Activated gamma-delta T cell (primary cell): Measurements from ENCODE around the gene GINS2.

ENCODE experiments used
- DNase-seq: peaks from one replicate; lab custom pipeline; 2025; lab: John Stamatoyannopoulos, UW

GINS2 gene

DNA sequence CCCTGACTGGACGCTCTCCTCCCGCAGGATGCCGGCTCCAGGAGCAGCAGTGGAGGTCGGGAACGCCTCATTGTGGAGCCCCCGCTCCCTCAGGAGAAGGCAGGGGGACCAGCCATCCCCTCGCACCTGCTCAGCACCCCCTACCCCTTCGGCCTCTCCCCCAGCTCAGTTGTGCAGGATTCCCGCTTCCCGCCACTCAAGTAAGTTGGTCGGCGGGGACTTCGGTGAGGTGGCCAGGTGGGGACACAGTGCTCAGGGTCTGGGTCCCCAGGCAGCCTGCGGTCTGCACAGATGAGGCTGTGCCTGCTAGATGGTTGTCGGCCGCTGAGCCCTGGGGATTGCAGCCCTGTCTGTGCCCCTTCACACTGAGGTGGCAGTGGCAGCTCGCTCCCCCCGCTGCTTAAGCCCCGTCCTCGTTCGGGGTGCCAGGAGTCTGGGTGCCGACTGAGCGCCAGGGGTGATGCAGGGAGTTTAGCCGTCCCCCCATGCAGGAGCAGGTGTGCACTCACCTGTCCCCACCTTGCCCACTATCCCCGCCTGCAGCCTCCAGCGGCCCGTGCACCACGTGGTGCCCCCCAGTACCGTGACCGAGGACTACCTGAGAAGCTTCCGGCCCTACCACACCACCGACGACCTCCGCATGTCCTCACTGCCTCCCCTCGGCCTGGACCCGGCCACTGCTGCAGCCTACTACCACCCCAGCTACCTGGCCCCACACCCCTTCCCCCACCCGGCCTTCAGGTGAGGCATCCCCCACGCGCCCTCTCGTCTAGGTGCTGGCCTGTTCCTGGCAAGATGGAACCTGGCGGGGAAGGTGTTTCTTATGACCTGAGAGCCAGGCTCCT, 34.3 kb downstream of the GINS2 start:
- no peak for DNase-seq

DNA sequence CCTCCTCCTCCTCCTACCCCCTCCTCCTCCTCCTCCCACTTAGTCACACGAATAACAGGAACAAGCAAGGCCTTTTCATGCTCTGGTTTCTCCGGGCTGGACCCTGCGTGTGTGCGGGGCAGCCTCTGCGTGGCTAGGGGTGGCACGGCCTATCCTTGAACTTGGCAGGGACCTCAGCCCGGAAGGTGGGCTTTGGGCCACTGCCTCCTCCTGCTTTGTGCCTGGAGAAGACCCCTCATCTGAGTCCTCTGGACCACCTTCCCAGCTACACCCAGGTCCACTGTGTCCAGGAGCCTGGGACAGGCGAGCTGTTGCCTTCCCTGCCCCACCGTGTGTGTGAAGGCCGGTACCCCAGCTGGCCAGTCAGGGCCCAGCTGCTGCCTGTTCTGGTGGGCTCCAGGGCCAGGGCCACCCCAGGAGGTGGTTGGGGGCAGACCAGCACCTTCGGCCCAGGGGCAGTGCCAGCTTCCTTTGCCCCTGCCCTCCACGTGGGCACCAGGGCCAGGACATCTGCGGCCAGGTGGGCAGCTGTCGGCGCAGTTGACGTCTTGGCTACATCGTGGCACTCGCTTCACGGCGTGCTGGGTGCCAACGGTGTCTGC, 35.4 kb downstream of the GINS2 start:
- DNase-seq: no peak

DNA sequence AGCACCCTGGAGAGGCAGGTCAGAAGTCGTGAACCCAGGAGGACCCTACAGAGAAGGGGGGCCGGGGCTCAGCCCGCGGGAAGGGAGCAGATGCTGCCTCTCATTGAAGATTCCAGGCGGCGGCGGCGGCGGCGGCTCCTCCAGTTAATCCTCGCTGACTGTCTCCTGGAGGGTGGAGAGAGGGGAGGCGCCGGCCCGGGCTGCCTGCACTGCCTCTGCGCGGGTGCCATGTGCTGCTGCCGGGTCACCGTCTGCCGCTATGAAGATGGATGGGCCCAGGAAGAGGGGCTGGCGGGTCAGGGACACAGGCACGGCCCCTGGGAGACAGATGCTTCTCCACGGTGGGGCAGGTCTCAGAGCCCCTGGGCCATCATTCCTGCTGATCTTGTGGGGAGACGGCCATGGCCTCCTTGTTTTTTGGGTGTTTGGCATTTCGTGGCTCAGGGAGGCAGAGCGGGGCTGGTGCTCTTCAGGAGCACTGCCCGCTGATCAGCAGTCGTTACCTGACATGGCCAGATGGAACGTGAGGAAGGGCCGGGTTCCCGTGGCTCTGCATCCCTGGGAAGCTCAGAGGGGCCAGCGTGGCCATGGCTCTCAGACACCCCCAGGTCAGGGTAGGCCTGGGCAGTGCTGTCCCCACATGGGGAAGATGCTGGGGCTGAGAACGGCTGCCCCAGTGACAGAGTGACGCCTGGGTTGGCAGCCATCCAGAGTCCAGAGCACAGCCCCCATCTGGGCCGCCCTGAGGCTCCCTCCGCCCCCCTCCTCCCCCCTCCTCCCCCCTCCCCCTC, 36.1 kb downstream of the GINS2 start:
- DNase-seq: no peak

DNA sequence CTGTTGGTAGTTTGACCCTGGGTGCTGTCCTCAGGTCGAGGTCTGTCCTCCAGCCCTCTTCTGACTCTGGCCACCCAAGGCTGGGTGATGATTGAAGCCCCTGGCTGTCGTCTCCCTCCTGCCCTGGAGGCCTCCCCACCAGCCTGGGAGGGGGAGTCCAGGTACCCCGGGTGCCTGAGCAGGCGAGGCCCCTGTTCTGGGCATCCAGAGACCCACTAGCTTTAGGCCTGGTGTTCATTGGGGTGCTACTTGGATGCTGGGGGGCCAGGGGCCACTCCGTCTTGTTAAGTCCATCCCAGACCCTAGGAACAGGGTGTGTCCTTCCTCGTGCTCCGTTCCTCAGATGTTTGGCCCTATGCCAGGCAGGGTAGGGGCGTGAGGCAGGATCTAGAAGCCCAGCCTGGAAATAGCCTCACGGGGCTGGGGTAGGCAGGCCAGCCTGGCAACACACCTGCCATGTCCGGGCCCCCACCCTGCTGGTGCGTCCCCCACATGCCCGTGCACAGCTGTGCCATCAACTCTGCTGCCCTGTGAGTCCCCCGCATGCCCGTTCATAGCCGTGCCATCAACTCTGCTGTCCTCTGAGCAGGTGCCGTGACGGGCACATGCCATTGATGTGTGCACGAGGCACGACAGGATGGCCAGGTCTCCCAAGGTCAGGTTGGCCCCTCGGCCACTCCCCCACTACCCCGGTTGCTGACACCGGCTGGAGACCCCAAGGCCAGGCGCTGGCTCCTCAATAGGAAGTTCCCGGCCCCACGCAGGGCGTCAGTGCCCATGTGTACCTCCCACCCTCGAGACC, 36.9 kb downstream of the GINS2 start:
- no peak for DNase-seq

DNA sequence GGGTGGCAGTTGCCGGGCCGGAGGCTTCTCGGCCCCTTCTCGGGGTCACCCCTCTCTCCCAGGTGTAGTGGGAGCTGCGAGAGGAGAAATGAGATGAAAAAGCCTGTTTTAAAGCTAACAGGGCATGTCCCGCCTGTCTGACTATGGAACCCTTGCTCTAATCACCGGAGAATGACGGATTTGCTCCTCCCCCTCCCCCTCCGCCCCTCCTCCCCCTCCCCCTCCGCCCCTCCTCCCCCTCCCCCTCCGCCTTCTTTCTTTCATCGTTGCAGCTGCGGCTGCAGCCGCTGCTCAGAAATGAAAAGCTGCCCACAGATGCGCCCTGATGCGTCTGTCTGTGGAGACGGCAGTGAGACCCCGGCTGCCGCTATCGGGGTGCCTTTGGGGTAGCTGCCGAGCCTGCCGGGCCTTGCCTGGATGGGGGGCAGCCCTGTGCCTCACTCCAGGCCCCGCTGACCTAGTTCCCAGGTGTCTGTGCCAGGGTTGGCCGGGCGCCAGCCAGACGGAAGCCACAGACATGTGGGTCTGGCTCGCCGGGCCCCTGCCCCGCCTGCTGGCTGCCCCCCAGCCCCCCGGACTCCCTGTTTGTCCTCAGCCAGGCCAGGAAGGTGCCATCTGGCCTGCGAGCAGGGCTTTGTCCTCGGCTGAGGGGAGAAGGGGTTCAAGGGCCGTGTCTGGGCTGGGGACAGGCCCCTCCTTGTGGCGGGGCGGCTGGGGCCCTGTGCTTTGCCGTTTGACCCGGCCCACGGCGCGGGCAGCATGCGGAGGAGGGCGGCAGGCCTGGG, 37.7 kb downstream of the GINS2 start:
- DNase-seq: no peak

DNA sequence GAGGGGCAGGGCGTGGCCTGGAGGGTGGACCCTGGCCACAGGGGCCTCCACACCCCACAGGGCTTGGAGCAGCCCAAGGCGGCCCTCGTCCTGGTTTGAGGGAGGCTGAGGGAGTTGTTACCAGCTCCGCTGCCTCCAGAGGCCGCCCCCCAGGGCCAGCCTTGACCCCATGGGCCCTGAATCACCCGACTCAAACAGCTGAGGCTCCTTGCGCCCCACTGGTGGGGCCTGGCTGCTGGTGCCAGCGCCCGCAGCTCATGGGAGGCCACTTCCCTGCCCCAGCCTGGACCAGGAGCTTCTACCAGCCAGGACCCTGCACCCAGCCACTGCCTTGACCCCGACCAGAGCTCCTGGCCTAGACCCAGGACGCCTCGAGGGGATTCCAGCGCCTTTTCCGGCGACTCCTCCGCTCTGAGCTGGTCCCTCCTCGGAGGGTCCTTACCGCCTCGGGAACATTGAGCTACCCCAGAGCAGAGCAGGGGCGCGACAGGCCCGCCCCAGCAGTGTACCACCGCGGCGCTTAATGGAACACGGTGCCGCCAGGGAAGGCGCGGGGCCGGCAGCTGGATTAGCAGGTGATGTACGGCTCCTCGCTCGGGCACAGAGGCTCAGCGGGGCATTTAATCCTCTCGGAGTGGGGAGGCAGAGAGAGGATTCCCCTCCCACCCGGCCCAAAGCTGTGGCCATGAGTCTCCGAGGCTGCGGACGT, 38.5 kb downstream of the GINS2 start:
- DNase-seq: no peak

DNA sequence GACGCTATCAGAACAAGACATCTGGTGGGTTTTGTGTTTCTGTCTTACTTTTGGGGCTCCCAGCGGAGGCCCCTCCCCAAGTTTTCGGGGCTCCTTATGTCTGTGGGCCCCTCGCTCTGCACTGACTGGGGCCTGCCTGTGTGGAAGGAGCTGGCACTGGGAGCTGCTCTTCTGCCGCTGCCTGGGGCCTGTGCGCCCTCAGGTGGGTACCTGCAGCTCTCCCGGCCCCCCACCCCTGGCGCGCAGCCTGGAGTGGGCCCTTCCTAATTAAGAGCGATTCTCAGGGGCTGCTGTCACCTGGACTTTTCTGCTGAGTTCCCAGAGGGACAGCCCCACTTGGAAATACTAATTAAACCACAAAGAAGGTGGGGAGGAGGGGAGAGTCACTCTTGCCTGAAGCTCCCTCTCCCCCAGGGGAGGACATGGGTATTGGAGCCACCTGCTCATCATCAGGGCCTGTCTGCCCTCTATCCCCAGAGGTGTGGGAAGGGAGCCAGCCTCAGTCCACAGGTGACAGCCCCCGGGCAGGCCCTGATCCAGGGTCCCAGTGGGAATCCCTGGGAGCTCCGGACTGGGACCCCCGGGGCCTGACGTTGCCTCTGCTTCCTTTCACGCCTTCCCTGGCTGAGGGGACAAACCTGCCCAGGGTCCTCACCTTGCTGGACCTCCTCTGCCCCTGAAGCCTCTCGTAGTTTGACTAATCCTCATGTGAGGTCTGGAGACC, 39.2 kb downstream of the GINS2 start:
- no peak for DNase-seq

DNA sequence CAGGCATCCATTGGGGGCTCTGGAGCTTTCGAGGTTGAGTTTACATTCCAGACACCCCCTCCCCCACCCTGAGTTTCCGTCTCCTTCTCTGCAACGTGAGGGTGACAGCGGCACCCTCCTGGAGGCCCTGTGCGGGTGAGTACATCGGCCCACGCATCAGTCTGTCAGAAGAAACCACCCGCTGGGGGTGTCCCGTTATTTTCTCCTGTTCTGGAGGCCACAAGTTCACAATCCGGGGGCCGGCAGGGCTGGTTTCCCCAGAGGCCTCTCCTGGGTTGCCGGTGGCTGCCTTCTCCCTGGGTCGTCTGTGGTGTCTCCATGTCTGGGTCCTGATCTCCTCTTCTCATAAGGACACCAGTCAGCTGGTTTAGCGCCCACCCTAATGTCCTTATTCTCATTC, 39.9 kb downstream of the GINS2 start:
- no peak for DNase-seq

DNA sequence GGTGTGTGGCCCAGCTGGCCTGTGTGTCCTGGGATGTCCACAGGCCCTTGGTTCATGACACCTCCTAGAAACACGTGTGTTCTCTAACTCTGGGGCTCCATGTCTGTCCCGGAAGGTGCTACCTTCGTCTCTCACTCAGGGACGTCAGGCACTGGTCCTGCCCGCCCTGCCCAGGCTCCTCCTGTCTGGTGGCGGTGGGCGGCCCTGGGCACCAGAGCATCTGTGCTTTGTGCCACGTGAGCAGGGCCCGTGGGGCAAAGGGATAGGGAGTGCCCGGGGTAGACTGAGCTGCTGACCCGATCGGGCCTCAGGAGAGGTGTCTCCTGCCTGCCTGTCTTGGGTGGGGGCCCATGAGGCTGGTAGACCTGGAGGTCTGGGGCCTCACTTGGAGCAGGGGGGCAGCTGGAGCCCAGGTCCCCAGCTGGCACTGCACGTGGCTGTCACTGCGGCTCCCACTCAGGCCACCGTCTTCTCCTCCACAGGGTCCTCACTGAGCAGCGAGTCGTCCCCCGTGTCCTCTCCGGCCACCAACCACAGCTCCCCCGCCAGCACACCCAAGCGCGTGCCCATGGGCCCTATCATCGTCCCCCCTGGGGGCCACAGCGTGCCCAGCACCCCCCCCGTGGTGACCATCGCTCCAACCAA, 40.6 kb downstream of the GINS2 start:
- no peak for DNase-seq

DNA sequence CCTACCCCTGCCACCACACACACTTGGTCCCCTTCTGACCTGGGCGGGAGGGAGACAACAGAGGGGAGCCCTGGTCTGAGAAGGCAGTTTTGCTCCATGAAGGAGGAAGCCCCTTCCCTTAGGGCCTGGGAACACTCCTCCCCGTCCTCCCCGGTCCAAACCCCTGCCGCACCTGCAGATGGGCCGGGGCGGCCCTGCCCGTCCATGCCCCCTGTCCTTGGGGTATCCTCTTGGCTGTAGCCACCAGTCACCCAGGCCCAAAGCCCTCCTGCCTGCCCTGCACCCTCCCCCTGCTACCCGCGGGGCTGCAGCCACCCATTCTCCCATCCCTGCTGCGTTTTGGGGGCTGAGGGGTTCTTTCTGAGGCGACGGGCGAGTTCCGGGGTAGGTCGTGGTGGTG, 41.8 kb downstream of the GINS2 start:
- DNase-seq: no peak

DNA sequence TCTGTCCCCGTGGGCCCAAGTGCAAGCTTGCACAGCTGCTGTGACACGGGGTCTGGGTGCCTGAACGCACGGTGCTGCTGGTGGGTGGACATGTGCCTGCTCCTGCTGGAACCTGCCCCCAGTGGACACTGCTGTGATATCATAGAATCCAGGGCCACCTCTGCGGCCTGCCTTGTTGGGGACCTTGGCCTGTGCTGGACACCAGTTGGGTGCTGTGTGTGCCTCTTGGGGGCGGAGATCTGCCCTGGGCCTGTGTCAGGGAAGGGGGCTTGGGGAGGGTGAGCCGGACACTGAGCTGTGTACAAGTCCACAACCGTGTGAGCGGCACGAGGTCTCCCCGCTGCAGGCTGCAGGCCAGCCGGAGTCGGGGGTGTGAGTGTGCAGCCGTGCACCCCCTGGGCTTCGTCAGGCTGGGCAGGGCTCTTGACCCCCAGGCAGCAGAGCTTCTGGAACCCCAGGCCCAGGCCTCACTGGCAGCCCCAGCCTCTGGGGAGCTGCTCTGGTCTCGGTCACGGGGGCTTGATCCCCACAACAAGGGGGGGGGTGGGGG, 42.3 kb downstream of the GINS2 start:
- DNase-seq: no peak

DNA sequence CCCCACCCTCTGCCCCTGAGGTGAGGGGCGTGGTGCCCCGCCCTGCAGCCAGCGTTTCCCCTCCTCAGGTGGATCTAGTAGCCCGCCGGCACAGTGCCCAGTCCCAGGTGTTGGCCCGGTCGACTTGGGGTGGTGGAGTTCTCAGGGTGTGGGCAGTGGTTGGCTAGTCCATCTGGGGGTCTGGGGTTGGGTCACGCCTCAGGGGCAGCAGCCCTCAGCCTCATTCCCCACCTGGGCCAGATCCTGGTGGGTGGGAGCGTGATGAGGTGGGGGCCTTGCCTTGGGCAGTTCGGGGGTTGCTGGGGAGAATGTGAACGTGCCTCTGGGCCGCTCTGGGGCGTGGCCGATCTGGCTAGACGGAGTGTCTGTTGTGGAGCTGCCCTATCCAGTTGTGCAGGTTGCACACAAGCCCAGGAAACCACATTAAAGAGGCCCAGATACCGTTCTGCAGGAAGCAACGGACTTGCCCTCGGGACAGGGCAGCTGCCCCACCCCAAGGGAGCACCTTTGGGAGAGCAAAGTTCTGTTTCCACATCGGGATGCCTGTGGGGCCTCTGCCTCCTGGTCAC, 43.6 kb downstream of the GINS2 start:
- DNase-seq: no peak

DNA sequence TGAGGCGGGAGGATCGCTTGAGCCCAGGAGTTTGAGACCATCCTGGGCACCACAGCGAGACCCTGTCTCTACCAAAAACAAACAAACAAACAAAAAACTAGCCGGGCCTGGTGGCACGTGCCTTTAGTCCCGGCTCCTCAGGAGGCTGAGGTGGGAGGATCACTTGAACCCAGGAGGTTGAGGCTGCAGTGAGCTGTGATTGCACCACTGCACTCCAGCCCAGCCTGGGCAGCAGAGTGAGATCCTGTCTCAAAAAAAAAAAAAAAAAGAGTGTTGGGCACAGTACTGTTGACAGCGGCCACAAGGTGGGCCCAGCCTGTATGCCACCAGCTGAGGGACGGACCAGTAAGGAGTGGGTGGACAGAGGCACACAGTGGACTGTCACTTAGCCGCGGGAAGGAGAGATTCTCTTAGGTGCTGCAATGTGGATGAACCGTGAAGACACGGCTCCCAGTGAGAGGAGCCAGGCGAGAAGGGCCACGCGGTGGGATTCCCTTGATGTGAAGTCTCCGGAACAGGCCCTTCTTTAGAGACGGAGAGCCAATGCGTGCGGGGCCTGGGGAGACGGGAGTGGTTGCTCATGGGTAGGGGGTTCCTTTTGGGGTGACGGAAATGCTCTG, 44.6 kb downstream of the GINS2 start:
- no peak for DNase-seq

DNA sequence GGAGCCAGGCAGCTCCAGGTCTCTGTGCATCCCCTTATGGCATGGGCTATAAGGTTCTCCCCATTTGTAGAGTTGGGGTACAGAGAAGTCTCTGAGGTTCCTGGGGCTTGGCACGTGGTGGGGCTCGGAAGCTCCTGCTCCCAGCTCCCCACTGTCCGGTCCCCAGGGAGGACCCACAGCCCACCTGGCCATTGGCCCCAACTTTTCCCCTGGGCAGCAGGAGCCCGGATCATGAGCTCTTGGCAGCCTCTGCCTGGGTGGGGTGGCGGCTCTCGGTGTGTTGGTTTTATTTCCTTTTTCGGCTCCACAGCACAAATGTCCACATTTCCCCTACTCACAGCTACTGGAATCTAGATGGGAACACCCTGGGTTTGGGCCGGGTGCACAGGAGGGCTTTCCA, 45.1 kb downstream of the GINS2 start:
- DNase-seq: no peak

DNA sequence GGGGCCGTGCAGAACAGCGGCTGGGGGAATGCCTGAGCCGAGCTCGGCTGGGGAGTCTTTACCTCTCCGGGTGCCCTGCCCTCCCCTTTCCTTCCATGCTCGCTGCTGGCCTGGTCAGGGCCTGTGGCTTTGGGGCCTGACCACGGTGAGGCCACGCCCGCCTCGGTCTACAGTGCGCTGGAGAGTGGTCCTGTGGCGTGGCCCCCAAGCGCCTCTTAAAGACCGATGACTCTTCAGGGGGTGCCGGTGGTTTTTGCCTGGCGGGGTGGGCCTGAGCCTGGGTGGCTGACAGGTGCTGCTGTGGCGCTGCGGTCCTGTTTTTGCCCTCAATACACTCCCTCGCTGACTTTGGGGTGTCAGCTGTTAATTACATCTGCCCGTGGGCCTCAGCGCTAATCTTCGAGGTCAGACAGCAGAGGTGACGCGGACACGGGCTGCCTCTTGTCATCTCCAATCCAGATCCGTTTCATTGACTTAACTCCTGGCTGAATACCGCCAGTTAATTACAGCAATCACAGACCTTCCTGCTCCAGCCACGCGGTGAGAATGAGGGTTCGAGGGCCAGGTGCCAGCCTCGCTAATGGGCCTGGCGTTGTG, 45.9 kb downstream of the GINS2 start:
- no peak for DNase-seq

DNA sequence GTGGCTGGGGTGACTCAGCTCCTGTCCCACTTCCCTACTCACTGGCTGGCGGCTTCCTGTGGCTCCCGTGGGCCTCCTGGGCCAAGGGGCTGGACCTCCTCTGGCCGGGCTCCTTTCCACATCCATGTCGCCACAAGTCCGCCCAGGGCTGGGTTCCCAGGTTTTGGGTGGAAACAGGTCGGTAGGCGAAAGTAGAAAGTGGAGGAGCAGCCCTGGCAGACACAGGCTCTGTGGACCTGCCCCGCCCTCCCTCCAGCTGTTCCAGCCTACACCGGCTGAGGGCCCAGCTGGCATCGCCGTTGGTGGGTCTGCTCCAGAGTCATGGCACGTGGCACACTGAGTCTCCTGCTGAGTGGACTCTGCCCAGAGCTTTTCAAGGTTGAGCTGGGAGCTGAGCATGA, 47.0 kb downstream of the GINS2 start:
- DNase-seq: no peak

DNA sequence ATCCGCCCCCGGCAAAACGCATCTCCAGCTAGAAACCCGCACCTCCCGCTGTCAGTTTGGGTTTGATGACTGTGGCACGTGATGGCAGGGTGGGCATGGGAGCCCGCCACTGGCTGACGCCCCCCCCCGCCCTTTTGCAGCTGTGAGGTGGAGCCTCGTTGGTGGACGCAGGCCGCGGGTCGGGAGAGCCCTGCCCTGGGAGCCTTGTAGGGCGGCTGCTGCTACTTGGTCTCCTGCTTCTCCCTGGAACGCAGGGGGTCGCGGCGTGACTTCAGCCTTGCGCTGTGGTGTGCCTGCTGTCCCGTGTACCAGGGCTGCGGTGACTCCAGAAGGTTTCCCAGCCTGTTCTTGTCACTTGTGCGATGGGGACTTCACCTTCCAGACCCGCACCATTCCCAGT, 47.4 kb downstream of the GINS2 start:
- DNase-seq: no peak

DNA sequence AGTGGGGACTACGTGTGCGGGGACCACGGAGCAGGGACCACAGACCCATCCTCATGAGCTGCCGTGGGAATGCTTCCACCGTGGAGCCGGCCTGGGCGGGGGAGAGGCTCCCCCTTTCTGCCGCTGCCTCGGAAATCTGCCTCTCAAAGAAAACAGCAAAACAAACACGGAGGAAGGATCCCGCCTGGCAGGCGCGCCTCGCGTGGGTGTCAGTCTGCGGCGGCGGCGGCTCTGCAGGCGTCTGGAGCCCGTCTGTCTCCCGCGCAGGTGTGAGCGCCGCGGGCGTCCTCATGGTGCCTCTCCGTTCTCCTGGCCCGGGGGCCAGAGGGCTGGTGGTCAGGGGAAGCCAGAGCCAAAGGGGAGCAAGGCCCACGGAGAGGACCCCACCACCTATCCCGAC, 48.2 kb downstream of the GINS2 start:
- DNase-seq: no peak
